OCI-LY3 (cell line): ENCODE results near the gene YIPF5.

ENCODE experiments used
- CTCF ChIP-seq: fragments of 200-600, 300-600 bp; sonication (generic); IDR thresholded peaks from 2 replicates; pipeline ENCODE4 v1.5.1; 2014; ENCODE audit warnings: antibody characterized with exemption, low read length, low read depth
- EZH2phosphoT487 ChIP-seq: fragments of 200-600 bp; shearing (Covaris generic); IDR thresholded peaks from 2 replicates; pipeline ENCODE4 v1.6.1; 2018; ENCODE audit warnings: antibody characterized with exemption, mixed run types, low read depth

GRCh38 chr5:144201588-144201987, 31.1 kb upstream of the YIPF5 start:
- TF ChIP-seq CTCF (no peak), EZH2phosphoT487 (no peak)
